Caco-2 (cell line): ENCODE data around the gene ADAM17. TPM values are rescaled to one million over a fixed set of nuclear protein-coding genes. Genes with fewer than 3 reads are reported as not detected.

Experiments used
- BruUV-seq: library from RNA; stranded (reverse); fragments of 400-500 nt; replicated peaks from 2 replicates; lab custom pipeline; 2021; lab: Mats Ljungman, UMichigan
- CTCF ChIA-PET: fragments of 300-600 bp; sonication (Branson Sonifier 250); formaldehyde crosslinking; loops from one replicate; lab custom pipeline; 2022; ENCODE audit warnings: antibody characterized with exemption; lab: Charles Lee
- POLR2A ChIA-PET: fragments of 300-600 bp; sonication (Branson Sonifier 250); formaldehyde crosslinking; loops from one replicate; lab custom pipeline; 2022; ENCODE audit warnings: antibody characterized with exemption; lab: Charles Lee
- DNase-seq, 2 experiments: peaks; one replicate each; pipeline versions ENCODE4 v3.0.0 to v3.0.0-alpha.2; 2020 to 2022
- H3K27me3 ChIP-seq: replicated peaks from 2 replicates; pipeline ENCODE4 v1.6.0; 2011; ENCODE audit warnings: low read length; ENCODE audit not compliant: control insufficient read depth, insufficient read depth
- H3K36me3 ChIP-seq: 2 replicates; pipeline ENCODE4 v1.5.1; 2011; ENCODE audit warnings: low read length; ENCODE audit not compliant: control insufficient read depth, insufficient read depth
- H3K4me1 ChIP-seq: fragments of 250-450 bp; sonication (Bioruptor Pico); 2 replicates; pipeline ENCODE4 v1.5.1; 2020; ENCODE audit warnings: mild to moderate bottlenecking
- H3K4me3 ChIP-seq: 2 replicates; pipeline ENCODE4 v1.5.1; 2011; ENCODE audit warnings: low read depth, mild to moderate bottlenecking, control low read depth, low read length
- H3K9me3 ChIP-seq: fragments of 250-450 bp; sonication (Bioruptor Pico); 2 replicates; pipeline ENCODE4 v1.5.1; 2020; ENCODE audit warnings: mild to moderate bottlenecking, moderate library complexity
- H3K27ac Mint-ChIP-seq: one replicate; pipeline ENCODE4 v1.8.0; 2022; ENCODE audit warnings: mixed read lengths; ENCODE audit not compliant: unreplicated experiment
- H3K27me3 Mint-ChIP-seq: one replicate; pipeline ENCODE4 v1.8.0; 2022; ENCODE audit warnings: mixed read lengths; ENCODE audit not compliant: insufficient read depth, unreplicated experiment
- H3K36me3 Mint-ChIP-seq: one replicate; pipeline ENCODE4 v1.8.0; 2022; ENCODE audit warnings: mild to moderate bottlenecking, mixed read lengths; ENCODE audit not compliant: insufficient read depth, unreplicated experiment
- H3K4me1 Mint-ChIP-seq: one replicate; pipeline ENCODE4 v1.8.0; 2022; ENCODE audit warnings: low read depth, mixed read lengths; ENCODE audit not compliant: unreplicated experiment
- H3K4me3 Mint-ChIP-seq: one replicate; pipeline ENCODE4 v1.8.0; 2022; ENCODE audit warnings: mild to moderate bottlenecking, moderate library complexity, mixed read lengths; ENCODE audit not compliant: unreplicated experiment
- H3K9me3 Mint-ChIP-seq: one replicate; pipeline ENCODE4 v1.8.0; 2022; ENCODE audit warnings: mixed read lengths; ENCODE audit not compliant: unreplicated experiment
- CTCF ChIP-seq, 2 experiments: fragments of 200-600 bp in 1 of 2; IDR thresholded peaks; 1 replicate in 1 of 2; 2 replicates in 1 of 2; pipeline versions ENCODE4 v1.5.1 to v1.8.0; 2011 to 2022; ENCODE audit warnings: antibody characterized with exemption in 1 of 2, control low read depth in 1 of 2, inconsistent platforms in 1 of 2, low read depth in 1 of 2, low read length in 1 of 2, mild to moderate bottlenecking in 1 of 2, moderate library complexity in 1 of 2; ENCODE audit not compliant: insufficient read depth in 1 of 2, severe bottlenecking in 1 of 2, unreplicated experiment in 1 of 2
- intact Hi-C: fragments of 100-400 bp; cut with micrococcal nuclease; formaldehyde crosslinking; loops from one replicate; pipeline ENCODE4 v1.10.0; 2022; ENCODE audit not compliant: unreplicated experiment
- total RNA-seq: library from RNA; stranded (reverse); gene quantifications from 2 replicates; pipeline ENCODE4 v1.2.3, GENCODE V29; 2022

The ADAM17 gene
- total RNA-seq, 1 experiment from 2014 or later: 40.5 TPM

GRCh38 chr2:9525266-9525665 lies 30.4 kb downstream of the ADAM17 start:
- POLR2A ChIA-PET: no interaction called here
- H3K27me3 Mint-ChIP-seq: no peaks in the 10 kb centered on the region
- no TSS peak for BruUV-seq

DNA sequence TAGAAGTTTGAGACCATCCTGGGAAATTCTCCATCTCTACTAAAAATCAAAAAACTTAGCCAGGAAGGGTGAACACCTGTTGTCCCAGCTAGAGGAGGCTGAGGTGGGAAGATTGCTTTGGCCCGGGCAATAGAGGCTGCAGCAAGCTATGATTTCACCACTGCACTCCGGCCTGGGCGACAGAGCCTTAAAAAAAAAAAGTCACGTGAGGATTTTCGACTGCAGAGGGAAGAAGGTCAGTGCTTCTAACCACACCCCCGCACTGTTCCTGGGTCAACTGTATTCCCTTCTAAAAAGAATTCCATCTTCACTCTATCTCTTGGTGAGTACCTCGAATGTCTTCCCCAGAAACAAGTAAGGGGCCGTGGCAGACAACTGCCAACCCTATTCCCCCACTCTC lies 31.3 kb downstream of the ADAM17 start:
- H3K36me3 ChIP-seq: peaks cover 3% of the 10 kb centered on the region
- CTCF ChIA-PET: interaction anchor here (0.7 kb wide), 1 partner anchor 451 kb away, joined by 6 read pairs; no protein-coding TSS in a partner anchor
- POLR2A ChIA-PET: no interaction called here

More at GRCh38 chr2:9525266-9525665, 30.4 kb downstream of the ADAM17 start:
- Mint-ChIP-seq H3K4me3 (no peak overlapping the region), H3K27ac (no peak overlapping the region), H3K4me1 (no peaks in the 10 kb centered on the region), H3K36me3 (peaks cover 73% of the 10 kb centered on the region), H3K9me3 (no peaks in the 10 kb centered on the region)
- intact Hi-C loops: no loop called here
- no peak for DNase-seq
- Histone ChIP-seq H3K4me3 (no peak overlapping the region), H3K27me3 (no peaks in the 10 kb centered on the region), H3K4me1 (no peaks in the 10 kb centered on the region), H3K9me3 (no peaks in the 10 kb centered on the region), H3K36me3 (peaks cover 2% of the 10 kb centered on the region; the same call in 1 of the 2 replicates)
- CTCF ChIA-PET: no interaction called here
- no peak for TF ChIP-seq CTCF (IDR thresholded peaks at IDR 0.05; ENCODE audit: insufficient read depth in 1 of 2, low read depth in 1 of 2, low read length in 1 of 2, severe bottlenecking in 1 of 2, unreplicated experiment in 1 of 2)

GRCh38 chr2:9519250-9519649 lies 36.4 kb downstream of the ADAM17 start:
- no peaks in the 10 kb centered on the region for H3K4me1 ChIP-seq
- BruUV-seq: no TSS peak
- no peak overlapping the region for H3K4me3 ChIP-seq
- ChIA-PET POLR2A (no interaction called here), CTCF (no interaction called here)
- H3K9me3 Mint-ChIP-seq: no peaks in the 10 kb centered on the region
- no peak overlapping the region for H3K4me3 Mint-ChIP-seq
- no peak for DNase-seq
- H3K27me3 ChIP-seq: no peaks in the 10 kb centered on the region
- H3K36me3 ChIP-seq: peaks cover 4% of the 10 kb centered on the region
- no peaks in the 10 kb centered on the region for H3K4me1 Mint-ChIP-seq
- H3K27me3 Mint-ChIP-seq: no peaks in the 10 kb centered on the region
- no peaks in the 10 kb centered on the region for H3K9me3 ChIP-seq
- TF ChIP-seq CTCF (IDR thresholded peaks at IDR 0.05; ENCODE audit: insufficient read depth in 1 of 2, low read depth in 1 of 2, low read length in 1 of 2, severe bottlenecking in 1 of 2, unreplicated experiment in 1 of 2): no peak
- H3K27ac Mint-ChIP-seq: no peak overlapping the region
- intact Hi-C loops: no loop called here
- H3K36me3 Mint-ChIP-seq: peaks cover 69% of the 10 kb centered on the region

More for the DNA sequence above, 31.3 kb downstream of the ADAM17 start:
- Histone ChIP-seq H3K4me3 (no peak overlapping the region), H3K9me3 (no peaks in the 10 kb centered on the region), H3K27me3 (no peaks in the 10 kb centered on the region), H3K4me1 (no peaks in the 10 kb centered on the region)
- intact Hi-C loops: no loop called here
- H3K36me3 Mint-ChIP-seq: peaks cover 81% of the 10 kb centered on the region
- no TSS peak for BruUV-seq
- H3K4me1 Mint-ChIP-seq: no peaks in the 10 kb centered on the region
- no peak for TF ChIP-seq CTCF (IDR thresholded peaks at IDR 0.05; ENCODE audit: insufficient read depth in 1 of 2, low read depth in 1 of 2, low read length in 1 of 2, severe bottlenecking in 1 of 2, unreplicated experiment in 1 of 2)
- DNase-seq: no peak
- no peak overlapping the region for H3K27ac Mint-ChIP-seq
- H3K27me3 Mint-ChIP-seq: no peaks in the 10 kb centered on the region
- no peaks in the 10 kb centered on the region for H3K9me3 Mint-ChIP-seq
- H3K4me3 Mint-ChIP-seq: no peak overlapping the region
